NT2/D1 (cell line): ENCODE measurements around the gene SLC43A3.

ENCODE experiments used
- SUZ12 ChIP-seq: IDR thresholded peaks from 2 replicates; pipeline ENCODE4 v1.6.1; 2011; ENCODE audit not compliant: insufficient read length, insufficient read depth; ENCODE audit errors: extremely low read depth
- YY1 ChIP-seq: IDR thresholded peaks from 2 replicates; pipeline ENCODE4 v1.6.1; 2011; ENCODE audit not compliant: insufficient read length, insufficient read depth
- ZNF274 ChIP-seq: IDR thresholded peaks from 2 replicates; pipeline ENCODE4 v1.6.1; 2011; ENCODE audit warnings: mild to moderate bottlenecking, low read depth, low read length

GRCh38 chr11:57409321-57410100 is 17.4 kb downstream of the SLC43A3 start:
- TF ChIP-seq YY1 = no peak
- no peak for TF ChIP-seq ZNF274
- TF ChIP-seq SUZ12 = no peak
